Esophagus muscularis mucosa (tissue), 4 donors: ENCODE results near the gene CEMIP2. TPM values are rescaled to one million over a fixed set of nuclear protein-coding genes. Genes with fewer than 3 reads are reported as not detected.
A peak's percentile ranks its signal among the peaks of the same experiment; 100 is the strongest.

ENCODE experiments used
- DNase-seq: peaks from one replicate; pipeline ENCODE4 v3.0.0-alpha.2; 2017; ENCODE audit errors: extremely low spot score
- H3K27ac ChIP-seq, 4 donors: fragments of 200-600 bp; sonication (generic); replicated peaks in 1 of 4; 1 replicate in 3 of 4; 2 replicates in 1 of 4; pipeline ENCODE4 v1.5.1; 2016 to 2019; ENCODE audit warnings: mild to moderate bottlenecking in 1 of 4
- H3K27me3 ChIP-seq, 4 donors: fragments of 200-600 bp; sonication (generic); one replicate each; pipeline versions ENCODE4 v1.5.1 to v1.6.0; 2016 to 2019
- H3K36me3 ChIP-seq, 4 donors: fragments of 200-600 bp; sonication (generic); one replicate each; pipeline ENCODE4 v1.5.1; 2016 to 2019
- H3K4me1 ChIP-seq, 4 donors: fragments of 200-600 bp; sonication (generic); one replicate each; pipeline ENCODE4 v1.5.1; 2016 to 2019
- H3K4me3 ChIP-seq, 4 donors: fragments of 200-600 bp; sonication (generic); 1 replicate in 2 of 4; 2 replicates in 2 of 4; pipeline ENCODE4 v1.5.1; 2016 to 2019; ENCODE audit warnings: mild to moderate bottlenecking in 4 of 4, moderate library complexity in 1 of 4
- H3K9me3 ChIP-seq, 4 donors: fragments of 200-600 bp; sonication (generic); 1 replicate in 3 of 4; 2 replicates in 1 of 4; pipeline ENCODE4 v1.5.1; 2016 to 2019
- EP300 ChIP-seq: sonication (generic); formaldehyde crosslinking; IDR thresholded peaks from one replicate; pipeline ENCODE4 v1.6.1; 2017; ENCODE audit warnings: antibody characterized with exemption
- POLR2A ChIP-seq: fragments of 450-650 bp; IDR thresholded peaks from one replicate; pipeline ENCODE4 v1.6.1; 2017; ENCODE audit warnings: antibody characterized with exemption, moderate library complexity, mild to moderate bottlenecking, low read depth
- POLR2AphosphoS5 ChIP-seq, 2 donors: sonication (generic); formaldehyde crosslinking; IDR thresholded peaks; one replicate each; pipeline ENCODE4 v1.6.1; 2017; ENCODE audit warnings: antibody characterized with exemption in 2 of 2
- WGBS: methylation state at CpG from one replicate; pipeline ENCODE4 v1.1.5; 2018; 5-methylcytosine and 5-hydroxymethylcytosine counted together
- intact Hi-C: fragments of 100-400 bp; cut with DNase I; formaldehyde crosslinking; loops from one replicate; pipeline ENCODE4 v1.15.1; 2023
- total RNA-seq, 4 donors: library from RNA; depleted of rRNA; stranded (reverse); fragments of >200 nt; gene quantifications; one replicate each; pipeline versions ENCODE4 v1.1.0 to v1.2.1, GENCODE V29; 2016
- TF ChIP-seq, protein P1 (sequence below), 3 experiments: fragments of 200-600 bp in 2 of 3; fragments of 450-650 bp in 1 of 3; sonication (generic) in 2 of 3; IDR thresholded peaks; one replicate each; pipeline ENCODE4 v1.5.1; 2017 to 2019; ENCODE audit warnings: antibody characterized with exemption in 3 of 3, mild to moderate bottlenecking in 2 of 3, moderate library complexity in 1 of 3

The CEMIP2 gene
- total RNA-seq, 4 donors from 2014 or later: 18.5 to 144 (median 26.8) TPM

DNA sequence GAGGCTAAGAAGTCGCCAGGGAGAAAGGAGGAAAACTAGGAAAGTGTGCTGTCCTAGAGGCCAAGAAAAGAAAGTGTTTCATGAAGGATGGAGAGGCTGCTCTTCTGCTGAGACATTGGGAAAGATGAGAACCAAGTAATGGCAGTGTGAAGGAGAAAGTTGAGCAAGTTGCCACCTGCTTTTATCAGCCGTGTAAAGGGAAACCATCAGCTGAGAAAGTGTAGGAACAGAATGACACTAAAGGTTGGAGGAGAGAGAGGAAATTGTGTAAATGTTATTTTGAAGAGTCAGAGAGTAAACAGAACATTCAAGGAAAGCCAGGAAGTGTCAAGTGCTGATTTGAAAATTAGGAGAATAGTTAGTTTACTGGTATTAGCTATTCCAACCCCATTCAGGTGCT is 125.0 kb downstream of the CEMIP2 start:
- H3K36me3 ChIP-seq: no peaks in the 10 kb centered on the region
- intact Hi-C loops: no loop called here
- peaks cover 7 to 14% (median 13%) of the 10 kb centered on the region in 4 donors for H3K4me1 ChIP-seq
- 75% methylated on average over 2 of the region's 2 CpGs for WGBS
- H3K27ac ChIP-seq: no peak overlapping the region
- no peak for DNase-seq
- H3K4me3 ChIP-seq: no peak overlapping the region
- TF ChIP-seq, protein P1, sequence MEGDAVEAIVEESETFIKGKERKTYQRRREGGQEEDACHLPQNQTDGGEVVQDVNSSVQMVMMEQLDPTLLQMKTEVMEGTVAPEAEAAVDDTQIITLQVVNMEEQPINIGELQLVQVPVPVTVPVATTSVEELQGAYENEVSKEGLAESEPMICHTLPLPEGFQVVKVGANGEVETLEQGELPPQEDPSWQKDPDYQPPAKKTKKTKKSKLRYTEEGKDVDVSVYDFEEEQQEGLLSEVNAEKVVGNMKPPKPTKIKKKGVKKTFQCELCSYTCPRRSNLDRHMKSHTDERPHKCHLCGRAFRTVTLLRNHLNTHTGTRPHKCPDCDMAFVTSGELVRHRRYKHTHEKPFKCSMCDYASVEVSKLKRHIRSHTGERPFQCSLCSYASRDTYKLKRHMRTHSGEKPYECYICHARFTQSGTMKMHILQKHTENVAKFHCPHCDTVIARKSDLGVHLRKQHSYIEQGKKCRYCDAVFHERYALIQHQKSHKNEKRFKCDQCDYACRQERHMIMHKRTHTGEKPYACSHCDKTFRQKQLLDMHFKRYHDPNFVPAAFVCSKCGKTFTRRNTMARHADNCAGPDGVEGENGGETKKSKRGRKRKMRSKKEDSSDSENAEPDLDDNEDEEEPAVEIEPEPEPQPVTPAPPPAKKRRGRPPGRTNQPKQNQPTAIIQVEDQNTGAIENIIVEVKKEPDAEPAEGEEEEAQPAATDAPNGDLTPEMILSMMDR (IDR thresholded peaks at IDR 0.05): no peak
- TF ChIP-seq EP300 (no peak), POLR2AphosphoS5 (IDR thresholded peaks at IDR 0.05) (no peak), POLR2A (no peak)
- no peaks in the 10 kb centered on the region for H3K27me3 ChIP-seq
- no peaks in the 10 kb centered on the region for H3K9me3 ChIP-seq

DNA sequence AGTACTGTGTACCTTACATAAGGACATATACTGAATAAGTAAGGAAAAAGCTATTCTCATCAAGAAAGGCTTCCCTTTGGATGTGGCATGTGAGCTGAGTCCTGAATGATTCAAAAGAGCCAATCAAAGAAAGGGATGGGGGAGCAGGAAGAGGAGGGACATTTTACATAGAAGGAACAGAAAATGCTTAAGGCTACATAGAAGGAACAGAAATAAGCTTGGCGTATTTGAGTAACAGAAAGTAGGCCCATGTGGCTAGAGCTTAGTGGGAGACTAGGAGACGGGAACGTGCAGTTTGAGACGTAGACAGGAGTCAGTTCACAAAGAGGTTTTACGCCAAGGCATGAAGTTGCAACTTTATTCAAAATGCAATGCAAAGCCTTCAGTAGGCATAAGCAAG is 126.3 kb downstream of the CEMIP2 start:
- Histone ChIP-seq H3K27ac (no peak overlapping the region), H3K4me3 (no peak overlapping the region), H3K27me3 (no peaks in the 10 kb centered on the region), H3K36me3 (no peaks in the 10 kb centered on the region), H3K4me1 (peaks cover 0 to 5% (median 3%) of the 10 kb centered on the region in 4 donors), H3K9me3 (no peaks in the 10 kb centered on the region)
- intact Hi-C loops: no loop called here
- no peak for TF ChIP-seq POLR2AphosphoS5 (IDR thresholded peaks at IDR 0.05)
- no peak for TF ChIP-seq POLR2A
- no peak for TF ChIP-seq EP300
- TF ChIP-seq, protein P1 (IDR thresholded peaks at IDR 0.05): no peak
- peak; percentile 39 for DNase-seq
- 90% methylated on average over 5 of the region's 5 CpGs for WGBS

DNA sequence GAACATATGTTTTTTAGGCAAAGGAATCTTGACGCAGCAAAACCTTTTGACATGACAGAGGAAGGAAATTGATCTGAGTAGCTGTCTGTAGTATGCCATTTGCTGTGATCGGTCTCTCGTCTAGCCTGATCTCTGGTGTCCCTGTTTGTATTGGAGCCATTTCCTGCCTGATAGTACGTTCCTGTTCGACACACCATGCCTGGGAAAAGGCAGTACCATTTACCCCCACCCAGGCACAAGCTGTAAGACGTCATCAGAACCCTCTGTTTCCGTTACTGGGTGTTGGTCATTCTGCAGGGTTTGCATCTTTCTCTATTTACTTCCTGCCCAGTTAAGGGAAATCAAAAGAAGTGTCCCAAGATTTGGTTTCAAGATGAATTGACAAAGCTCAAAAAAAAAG is 129.7 kb downstream of the CEMIP2 start:
- no peak overlapping the region for H3K4me3 ChIP-seq
- no peaks in the 10 kb centered on the region for H3K4me1 ChIP-seq
- WGBS: 51% methylated on average over 7 of the region's 7 CpGs
- H3K27ac ChIP-seq: peak overlapping the region; percentile 1 to 64 (median 23)
- TF ChIP-seq POLR2A: no peak
- peak; percentile 31 for TF ChIP-seq EP300
- TF ChIP-seq, protein P1 (IDR thresholded peaks at IDR 0.05): no peak
- peak; percentile 36 to 40 for TF ChIP-seq POLR2AphosphoS5 (IDR thresholded peaks at IDR 0.05)
- peak; percentile 89 for DNase-seq
- H3K9me3 ChIP-seq: no peaks in the 10 kb centered on the region
- no peaks in the 10 kb centered on the region for H3K27me3 ChIP-seq
- intact Hi-C loops: loop anchor here (10.0 kb wide), 1 partner anchor 46 kb away; no protein-coding TSS in a partner anchor
- H3K36me3 ChIP-seq: no peaks in the 10 kb centered on the region

DNA sequence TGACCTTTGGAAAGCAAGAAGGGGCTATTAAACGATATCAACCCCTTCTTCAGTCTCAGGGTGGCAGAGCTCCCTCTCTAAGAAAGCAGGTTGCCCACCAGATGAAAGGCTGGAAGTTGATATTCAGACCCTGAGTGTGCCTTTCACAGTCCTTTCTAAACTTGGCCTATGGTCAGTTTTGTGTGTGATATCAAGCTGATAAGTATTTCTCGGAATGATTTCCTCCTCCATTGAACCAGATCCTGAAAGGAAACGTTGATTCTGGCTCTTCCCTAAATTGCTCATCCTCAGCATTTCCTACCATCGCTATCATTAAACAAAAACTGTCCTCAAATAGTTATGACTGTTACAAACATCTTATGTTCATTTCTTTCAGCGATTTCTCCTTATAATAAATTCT is 130.4 kb downstream of the CEMIP2 start:
- DNase-seq: no peak
- Histone ChIP-seq H3K27me3 (no peaks in the 10 kb centered on the region), H3K4me1 (no peaks in the 10 kb centered on the region), H3K9me3 (no peaks in the 10 kb centered on the region), H3K4me3 (no peak overlapping the region), H3K27ac (peak overlapping the region; percentile 1 to 64 (median 23)), H3K36me3 (no peaks in the 10 kb centered on the region)
- TF ChIP-seq POLR2A (no peak), EP300 (no peak), POLR2AphosphoS5 (IDR thresholded peaks at IDR 0.05) (no peak)
- TF ChIP-seq, protein P1 (IDR thresholded peaks at IDR 0.05): no peak
- intact Hi-C loops: loop anchor here (10.0 kb wide), 1 partner anchor 47 kb away; no protein-coding TSS in a partner anchor
- 72% methylated on average over 5 of the region's 5 CpGs for WGBS

DNA sequence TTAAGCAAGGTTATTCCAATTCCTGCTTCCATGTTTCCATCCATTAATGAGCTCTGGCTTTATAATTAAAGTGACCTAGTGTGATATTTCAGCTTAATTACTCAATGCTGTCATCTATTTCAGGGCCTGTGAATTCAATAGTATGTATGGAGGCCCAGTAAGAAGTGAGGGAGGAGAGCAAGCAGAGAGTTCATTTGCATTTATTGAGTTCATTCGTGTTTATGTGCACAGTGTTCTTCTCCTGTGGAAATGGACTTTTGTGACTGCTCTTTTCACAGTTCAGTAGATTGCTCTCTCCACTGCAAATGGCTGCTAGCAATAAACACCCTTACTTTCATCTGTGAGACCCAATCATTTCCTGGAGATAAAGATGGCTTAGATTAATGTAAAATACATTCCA is 130.9 kb downstream of the CEMIP2 start:
- intact Hi-C loops: loop anchor here (10.0 kb wide), 1 partner anchor 47 kb away; no protein-coding TSS in a partner anchor
- no peaks in the 10 kb centered on the region for H3K9me3 ChIP-seq
- 68% methylated on average over 1 of the region's 1 CpG for WGBS
- H3K4me3 ChIP-seq: no peak overlapping the region
- DNase-seq: peak; percentile 4
- H3K27ac ChIP-seq: no peak overlapping the region
- no peak for TF ChIP-seq EP300
- no peak for TF ChIP-seq POLR2A
- TF ChIP-seq POLR2AphosphoS5 (IDR thresholded peaks at IDR 0.05): no peak
- TF ChIP-seq, protein P1 (IDR thresholded peaks at IDR 0.05): no peak
- H3K36me3 ChIP-seq: no peaks in the 10 kb centered on the region
- no peaks in the 10 kb centered on the region for H3K4me1 ChIP-seq
- H3K27me3 ChIP-seq: no peaks in the 10 kb centered on the region
